ENCODE data around the gene HADHA.
"Not testable (repeated sequence)": the region's sequence is repeated elsewhere in the genome, so short reads cannot be mapped to it uniquely, and the experiment has no call there.

Gene HADHA

DNA sequence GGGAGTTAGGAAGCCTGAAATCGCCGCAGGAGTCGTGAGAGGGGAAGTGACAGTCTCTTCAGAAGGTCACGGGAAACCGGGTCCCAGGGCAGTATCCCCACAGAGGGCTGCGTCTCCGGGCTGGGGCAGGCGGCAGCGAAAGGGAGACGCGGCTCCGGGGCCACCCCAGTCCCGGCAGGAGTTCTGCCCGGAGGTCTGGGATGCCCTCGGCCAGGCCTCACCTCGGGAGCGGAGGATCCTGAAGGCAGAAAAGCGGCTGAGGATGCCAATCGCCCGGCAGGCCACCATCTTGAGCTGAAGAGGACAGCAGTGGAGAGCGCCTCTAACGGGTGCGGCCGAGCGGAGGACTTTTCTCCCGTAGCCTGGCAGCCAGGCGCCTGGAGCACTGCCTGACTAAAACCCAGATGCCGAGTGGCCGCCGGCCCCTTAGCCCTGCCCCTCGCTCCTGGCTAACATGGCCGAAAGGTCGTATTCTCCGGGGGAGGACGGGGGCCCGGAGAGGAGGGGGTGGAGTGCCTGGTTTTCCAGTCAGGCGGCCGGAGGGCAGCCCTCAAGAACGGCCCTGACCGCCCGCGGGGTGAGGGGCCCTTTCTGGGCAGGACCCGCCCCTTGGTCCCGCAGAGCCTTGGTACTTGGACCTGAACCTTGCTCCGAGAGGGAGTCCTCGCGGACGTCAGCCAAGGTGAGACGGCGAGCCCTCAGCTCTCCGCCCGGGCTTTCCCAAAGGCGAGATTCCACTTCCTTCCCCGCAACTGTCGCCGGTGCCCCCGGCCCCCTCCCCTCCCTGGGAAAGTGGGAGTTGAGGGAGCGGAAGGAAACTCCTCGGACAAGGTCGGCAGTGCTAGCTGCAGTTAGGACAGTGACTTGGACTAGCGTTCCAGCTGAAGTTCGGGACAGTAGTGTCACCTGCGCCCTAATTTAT, at the start of gene HADHA, which contains the start of gene HADHB:
Gene HADHA (minus strand): TSS at position 324 of the 922 bp plus-strand sequence. CDS start 36 bp downstream, at position 288.
Gene HADHB (plus strand): TSS at position 631 of the 922 bp plus-strand sequence. CDS start 9,316 bp downstream, outside the sequence.
- Mint-ChIP-seq H3K27me3 (no peaks in the 10 kb centered on the region), H3K9me3 (no peaks in the 10 kb centered on the region), H3K27ac (peak within 1 kb of the TSS; percentile 98), H3K4me3 (peak within 1 kb of the TSS; percentile 100), H3K36me3 (ENCODE audit: low read depth) (peaks cover 15% of the 10 kb centered on the region), H3K4me1 (ENCODE audit: low read depth) (peaks cover 58% of the 10 kb centered on the region)

DNA sequence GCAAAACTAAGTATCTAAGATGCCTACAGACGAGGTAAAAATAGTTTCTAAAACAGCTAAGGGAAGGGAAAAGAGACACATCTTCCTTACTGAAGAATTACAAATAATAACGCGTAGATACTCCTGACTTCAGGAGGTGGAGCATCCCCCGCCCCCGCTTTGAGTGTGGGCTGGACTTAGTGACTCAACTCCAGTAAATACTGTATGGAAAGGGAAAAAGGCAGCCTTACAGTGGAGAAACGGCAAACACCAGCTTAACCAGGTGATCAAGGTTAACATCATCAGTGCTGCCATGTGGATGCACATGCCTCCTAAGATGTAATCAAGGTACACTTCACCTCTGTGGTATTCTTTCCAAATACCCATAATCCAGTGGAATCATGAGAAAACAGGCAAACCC, 48.2 kb upstream of the HADHA start:
- no peak overlapping the region for H3K27ac Mint-ChIP-seq
- H3K27me3 Mint-ChIP-seq, result no peaks in the 10 kb centered on the region
- H3K4me3 Mint-ChIP-seq, result no peak overlapping the region
- peaks cover 11% of the 10 kb centered on the region for H3K36me3 Mint-ChIP-seq (ENCODE audit: low read depth)
- peaks cover 7% of the 10 kb centered on the region for H3K4me1 Mint-ChIP-seq (ENCODE audit: low read depth)
- H3K9me3 Mint-ChIP-seq, result no peaks in the 10 kb centered on the region

DNA sequence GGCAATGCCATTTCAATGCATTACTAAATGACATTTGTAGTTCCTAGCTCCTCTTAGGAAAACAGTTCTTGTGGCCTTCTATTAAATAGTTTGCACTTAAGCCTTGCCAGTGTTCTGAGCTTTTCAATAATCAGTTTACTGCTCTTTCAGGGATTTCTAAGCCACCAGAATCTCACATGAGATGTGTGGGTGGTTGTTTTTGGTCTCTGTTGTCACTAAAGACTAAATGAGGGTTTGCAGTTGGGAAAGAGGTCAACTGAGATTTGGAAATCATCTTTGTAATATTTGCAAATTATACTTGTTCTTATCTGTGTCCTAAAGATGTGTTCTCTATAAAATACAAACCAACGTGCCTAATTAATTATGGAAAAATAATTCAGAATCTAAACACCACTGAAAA, 45.6 kb upstream of the HADHA start:
- Mint-ChIP-seq H3K36me3 (ENCODE audit: low read depth) (peaks cover 25% of the 10 kb centered on the region), H3K27ac (no peak overlapping the region), H3K4me1 (ENCODE audit: low read depth) (peaks cover 7% of the 10 kb centered on the region), H3K9me3 (no peaks in the 10 kb centered on the region), H3K4me3 (no peak overlapping the region), H3K27me3 (no peaks in the 10 kb centered on the region)

- Mint-ChIP-seq H3K4me1 (ENCODE audit: low read depth) (no peaks in the 10 kb centered on the region), H3K27ac (no peak overlapping the region), H3K9me3 (no peaks in the 10 kb centered on the region), H3K36me3 (ENCODE audit: low read depth) (peaks cover 56% of the 10 kb centered on the region), H3K4me3 (no peak overlapping the region), H3K27me3 (no peaks in the 10 kb centered on the region)
These were observed 41.5 kb upstream of the HADHA start for GRCh38 chr2:26285931-26286330.

DNA sequence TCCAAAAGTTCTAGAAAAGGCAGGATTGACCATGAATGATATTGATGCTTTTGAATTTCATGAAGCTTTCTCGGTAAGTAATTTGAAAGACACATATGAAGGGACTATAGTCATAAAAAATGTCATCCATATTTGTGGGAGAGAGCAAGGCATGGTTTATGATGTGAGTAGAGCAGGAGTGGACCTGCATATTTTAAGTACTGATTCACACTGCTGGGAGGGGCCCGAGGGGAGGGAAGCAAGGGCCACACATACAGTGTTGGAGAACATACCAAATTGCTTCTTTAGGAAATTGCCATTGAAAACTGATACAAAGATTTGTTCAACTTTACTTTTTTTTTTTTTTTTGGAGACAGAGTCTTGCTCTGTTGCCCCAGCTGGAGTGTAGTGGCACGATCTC, 39.7 kb upstream of the HADHA start:
- Mint-ChIP-seq H3K27me3 (no peaks in the 10 kb centered on the region), H3K36me3 (ENCODE audit: low read depth) (peaks cover 66% of the 10 kb centered on the region), H3K27ac (no peak overlapping the region), H3K9me3 (no peaks in the 10 kb centered on the region), H3K4me3 (no peak overlapping the region), H3K4me1 (ENCODE audit: low read depth) (no peaks in the 10 kb centered on the region)

- Mint-ChIP-seq H3K9me3 (no peaks in the 10 kb centered on the region), H3K4me1 (ENCODE audit: low read depth) (no peaks in the 10 kb centered on the region), H3K36me3 (ENCODE audit: low read depth) (peaks cover 71% of the 10 kb centered on the region), H3K4me3 (no peak overlapping the region), H3K27ac (no peak overlapping the region), H3K27me3 (no peaks in the 10 kb centered on the region)
These were observed 39.2 kb upstream of the HADHA start for GRCh38 chr2:26283606-26284005.

DNA sequence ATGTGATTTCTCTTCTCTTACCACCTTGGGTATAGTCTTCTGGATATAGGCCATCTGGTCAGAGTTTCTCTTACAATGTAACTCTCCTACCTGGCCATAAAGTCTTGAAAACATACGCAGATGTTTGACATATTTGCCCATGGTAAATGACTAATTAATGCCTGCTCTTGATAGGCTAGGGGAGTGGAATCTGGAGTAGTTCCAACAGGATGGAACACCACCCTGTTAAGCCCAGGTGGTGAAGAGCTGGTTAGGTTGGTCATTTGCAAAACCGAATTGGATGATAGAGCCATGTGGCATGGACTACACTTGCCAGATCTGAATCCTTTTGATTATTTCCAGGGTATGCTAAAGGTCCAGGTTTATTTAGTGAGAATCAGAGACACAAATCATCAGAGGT, 36.8 kb upstream of the HADHA start:
- Mint-ChIP-seq H3K36me3 (ENCODE audit: low read depth) (peaks cover 75% of the 10 kb centered on the region), H3K27ac (no peak overlapping the region), H3K9me3 (no peaks in the 10 kb centered on the region), H3K27me3 (no peaks in the 10 kb centered on the region), H3K4me3 (no peak overlapping the region), H3K4me1 (ENCODE audit: low read depth) (no peaks in the 10 kb centered on the region)

DNA sequence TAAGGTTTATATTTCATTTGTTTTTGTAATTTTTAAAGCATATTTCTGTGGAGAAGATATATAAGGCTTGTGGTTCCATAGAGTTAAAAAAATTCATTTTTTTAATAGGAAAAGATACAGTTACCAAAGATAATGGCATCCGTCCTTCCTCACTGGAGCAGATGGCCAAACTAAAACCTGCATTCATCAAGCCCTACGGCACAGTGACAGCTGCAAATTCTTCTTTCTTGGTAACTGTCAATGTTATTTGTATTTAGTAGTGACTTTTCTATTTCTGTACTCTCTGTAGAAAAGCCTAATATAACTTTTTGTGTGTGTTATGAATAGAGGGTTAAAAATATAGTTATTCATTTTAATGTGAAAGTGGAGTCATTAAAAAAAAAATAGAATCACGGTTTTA, 35.5 kb upstream of the HADHA start:
- no peak overlapping the region for H3K27ac Mint-ChIP-seq
- no peaks in the 10 kb centered on the region for H3K4me1 Mint-ChIP-seq (ENCODE audit: low read depth)
- H3K36me3 Mint-ChIP-seq (ENCODE audit: low read depth), result peaks cover 73% of the 10 kb centered on the region
- no peaks in the 10 kb centered on the region for H3K9me3 Mint-ChIP-seq
- no peaks in the 10 kb centered on the region for H3K27me3 Mint-ChIP-seq
- no peak overlapping the region for H3K4me3 Mint-ChIP-seq

GRCh38 chr2:26276484-26277227, 32.2 kb upstream of the HADHA start:
- H3K4me3 Mint-ChIP-seq, result no peak overlapping the region
- peaks cover 3% of the 10 kb centered on the region for H3K4me1 Mint-ChIP-seq (ENCODE audit: low read depth)
- no peak overlapping the region for H3K27ac Mint-ChIP-seq
- H3K36me3 Mint-ChIP-seq (ENCODE audit: low read depth), result peaks cover 61% of the 10 kb centered on the region
- no peaks in the 10 kb centered on the region for H3K27me3 Mint-ChIP-seq
- H3K9me3 Mint-ChIP-seq, result no peaks in the 10 kb centered on the region

DNA sequence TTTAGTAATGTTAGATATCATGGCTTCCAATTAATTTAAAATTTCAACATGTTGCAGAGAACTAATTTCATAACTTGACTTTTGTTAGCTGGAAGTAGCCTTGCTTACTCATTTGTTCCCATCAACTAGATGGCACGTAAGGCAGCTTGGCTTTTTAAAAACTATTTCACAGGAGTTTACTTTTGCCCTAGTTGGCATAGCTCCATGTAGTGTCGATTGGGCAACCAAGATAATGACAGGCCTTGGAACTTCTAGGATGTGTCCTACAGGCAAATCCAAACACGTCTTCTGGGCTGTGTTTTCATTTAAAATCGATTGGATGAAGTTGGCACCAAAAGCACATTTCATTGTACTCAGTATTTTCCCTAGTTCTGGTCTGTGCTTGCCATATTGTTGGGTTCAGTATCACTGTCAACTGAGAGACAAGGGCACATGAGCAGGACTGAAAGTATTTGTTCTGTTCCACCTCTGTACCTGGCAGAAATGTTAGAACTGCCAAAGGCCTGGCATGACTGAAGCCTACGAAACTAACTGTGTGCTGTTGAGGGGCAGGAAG, 29.7 kb upstream of the HADHA start:
- Mint-ChIP-seq H3K27me3 (no peaks in the 10 kb centered on the region), H3K27ac (no peak overlapping the region), H3K4me3 (no peak overlapping the region), H3K9me3 (no peaks in the 10 kb centered on the region), H3K36me3 (ENCODE audit: low read depth) (peaks cover 44% of the 10 kb centered on the region), H3K4me1 (ENCODE audit: low read depth) (peaks cover 17% of the 10 kb centered on the region)

DNA sequence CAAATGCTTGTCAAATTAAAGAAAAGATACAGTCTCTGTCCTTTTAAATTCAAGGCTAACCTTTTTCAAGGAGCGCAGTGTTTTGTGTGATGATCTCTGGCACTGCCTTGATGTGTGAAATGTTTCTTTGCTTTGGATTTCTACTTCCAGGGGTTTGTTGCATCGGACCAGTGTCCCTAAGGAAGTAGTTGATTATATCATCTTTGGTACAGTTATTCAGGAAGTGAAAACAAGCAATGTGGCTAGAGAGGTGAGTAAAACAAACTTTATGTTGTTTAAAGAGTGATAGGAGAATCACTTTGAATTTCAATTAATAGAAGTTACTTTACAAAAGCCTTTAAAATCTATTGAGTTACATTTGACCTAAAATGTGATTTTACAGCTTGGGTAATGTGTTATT, 29.1 kb upstream of the HADHA start:
- H3K9me3 Mint-ChIP-seq, result no peaks in the 10 kb centered on the region
- H3K4me3 Mint-ChIP-seq, result no peak overlapping the region
- peaks cover 40% of the 10 kb centered on the region for H3K36me3 Mint-ChIP-seq (ENCODE audit: low read depth)
- no peaks in the 10 kb centered on the region for H3K27me3 Mint-ChIP-seq
- peaks cover 17% of the 10 kb centered on the region for H3K4me1 Mint-ChIP-seq (ENCODE audit: low read depth)
- H3K27ac Mint-ChIP-seq, result no peak overlapping the region

DNA sequence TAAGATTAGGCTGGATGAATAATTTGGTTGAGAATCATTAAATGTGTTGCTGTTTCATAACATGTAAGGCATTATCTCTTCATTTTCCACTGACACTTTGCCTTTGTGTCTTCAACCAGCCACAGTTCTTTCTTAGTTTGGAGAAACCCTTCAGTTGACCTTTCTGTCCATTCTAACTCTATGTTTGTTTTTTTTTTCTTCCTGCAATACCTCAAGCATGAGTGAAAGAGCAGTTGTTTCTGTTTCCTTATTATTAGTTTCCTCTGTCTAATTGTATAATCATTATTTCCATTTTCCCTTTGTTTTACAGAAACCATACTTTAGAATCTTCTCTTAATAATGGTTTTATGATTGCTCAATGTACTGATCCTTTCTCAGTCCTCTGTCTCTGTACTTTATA, 25.9 kb upstream of the HADHA start:
- H3K36me3 Mint-ChIP-seq (ENCODE audit: low read depth), result peaks cover 34% of the 10 kb centered on the region
- H3K4me1 Mint-ChIP-seq (ENCODE audit: low read depth), result peaks cover 17% of the 10 kb centered on the region
- no peaks in the 10 kb centered on the region for H3K9me3 Mint-ChIP-seq

GRCh38 chr2:26269571-26270158, 25.2 kb upstream of the HADHA start:
- Mint-ChIP-seq H3K9me3 (no peaks in the 10 kb centered on the region), H3K27me3 (no peaks in the 10 kb centered on the region), H3K4me3 (no peak overlapping the region), H3K4me1 (ENCODE audit: low read depth) (peaks cover 17% of the 10 kb centered on the region), H3K27ac (no peak overlapping the region), H3K36me3 (ENCODE audit: low read depth) (peaks cover 39% of the 10 kb centered on the region)

More for the DNA sequence above, 25.9 kb upstream of the HADHA start:
- peak overlapping the region; percentile 47 for H3K27ac Mint-ChIP-seq
- no peaks in the 10 kb centered on the region for H3K27me3 Mint-ChIP-seq
- H3K4me3 Mint-ChIP-seq, result no peak overlapping the region

DNA sequence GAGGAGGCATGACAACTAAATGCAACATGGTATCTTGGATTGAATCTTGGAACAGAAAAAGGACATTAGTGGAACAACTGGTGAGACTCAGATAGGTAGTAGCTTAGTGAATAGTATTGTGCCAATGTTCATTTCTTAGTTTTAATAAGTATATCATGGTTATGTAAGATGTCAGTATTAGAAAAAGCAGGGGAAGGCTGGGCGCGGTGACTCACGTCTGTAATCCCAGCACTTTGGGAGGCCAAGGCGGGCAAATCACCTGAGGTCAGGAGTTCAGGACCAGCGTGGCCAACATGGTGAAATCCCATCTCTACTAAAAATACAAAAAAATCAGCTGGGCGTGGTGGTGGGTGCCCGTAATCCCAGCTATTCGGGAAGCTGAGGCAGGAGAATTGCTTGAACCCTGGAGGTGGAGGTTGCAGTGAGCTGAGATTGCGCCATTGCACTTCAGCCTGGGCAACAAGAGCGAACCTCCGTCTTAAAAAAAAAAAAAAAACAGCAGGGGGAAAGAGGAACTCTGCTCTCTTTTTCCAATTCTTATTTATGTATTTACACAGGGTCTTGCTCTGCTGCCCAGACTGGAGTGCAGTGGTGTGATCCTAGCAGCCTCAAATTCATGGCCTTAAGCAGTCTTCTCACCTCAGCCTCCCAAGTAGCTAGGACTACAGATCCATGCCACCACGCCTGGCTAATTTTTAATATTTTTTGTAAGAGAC, 24.4 kb upstream of the HADHA start:
- not testable (repeated sequence) for H3K9me3 Mint-ChIP-seq, H3K4me3 Mint-ChIP-seq

More for the DNA sequence above, 24.4 kb upstream of the HADHA start:
- H3K27me3 Mint-ChIP-seq, H3K27ac Mint-ChIP-seq: not testable (repeated sequence)
- Mint-ChIP-seq H3K36me3 (ENCODE audit: low read depth) (peaks cover 38% of the 10 kb centered on the region), H3K4me1 (ENCODE audit: low read depth) (peaks cover 17% of the 10 kb centered on the region)
